PFSK-1 (cell line): ENCODE results near the gene PLEKHG3.

Source experiments
- POLR2AphosphoS5 ChIP-seq: IDR thresholded peaks from 2 replicates; pipeline ENCODE4 v1.6.1; 2012; ENCODE audit warnings: low read depth, mild to moderate bottlenecking, control low read depth, low read length, moderate library complexity
- SIN3A ChIP-seq: IDR thresholded peaks from 2 replicates; pipeline ENCODE4 v1.6.1; 2012; ENCODE audit warnings: mild to moderate bottlenecking, low read length, moderate library complexity, borderline replicate concordance; ENCODE audit not compliant: insufficient read depth
- TAF1 ChIP-seq: IDR thresholded peaks from 2 replicates; pipeline ENCODE4 v1.6.1; 2012; ENCODE audit warnings: low read length, control low read depth, borderline replicate concordance; ENCODE audit not compliant: insufficient read depth
- TF ChIP-seq, protein P1 (sequence below), 2 experiments: IDR thresholded peaks; 2 replicates each; pipeline versions ENCODE4 v1.6.1 to v1.8.0; 2011 to 2012; ENCODE audit warnings: low read depth in 2 of 2, low read length in 2 of 2, control low read depth in 1 of 2, inconsistent platforms in 1 of 2, mild to moderate bottlenecking in 1 of 2, moderate library complexity in 1 of 2; ENCODE audit not compliant: insufficient read depth in 1 of 2

DNA sequence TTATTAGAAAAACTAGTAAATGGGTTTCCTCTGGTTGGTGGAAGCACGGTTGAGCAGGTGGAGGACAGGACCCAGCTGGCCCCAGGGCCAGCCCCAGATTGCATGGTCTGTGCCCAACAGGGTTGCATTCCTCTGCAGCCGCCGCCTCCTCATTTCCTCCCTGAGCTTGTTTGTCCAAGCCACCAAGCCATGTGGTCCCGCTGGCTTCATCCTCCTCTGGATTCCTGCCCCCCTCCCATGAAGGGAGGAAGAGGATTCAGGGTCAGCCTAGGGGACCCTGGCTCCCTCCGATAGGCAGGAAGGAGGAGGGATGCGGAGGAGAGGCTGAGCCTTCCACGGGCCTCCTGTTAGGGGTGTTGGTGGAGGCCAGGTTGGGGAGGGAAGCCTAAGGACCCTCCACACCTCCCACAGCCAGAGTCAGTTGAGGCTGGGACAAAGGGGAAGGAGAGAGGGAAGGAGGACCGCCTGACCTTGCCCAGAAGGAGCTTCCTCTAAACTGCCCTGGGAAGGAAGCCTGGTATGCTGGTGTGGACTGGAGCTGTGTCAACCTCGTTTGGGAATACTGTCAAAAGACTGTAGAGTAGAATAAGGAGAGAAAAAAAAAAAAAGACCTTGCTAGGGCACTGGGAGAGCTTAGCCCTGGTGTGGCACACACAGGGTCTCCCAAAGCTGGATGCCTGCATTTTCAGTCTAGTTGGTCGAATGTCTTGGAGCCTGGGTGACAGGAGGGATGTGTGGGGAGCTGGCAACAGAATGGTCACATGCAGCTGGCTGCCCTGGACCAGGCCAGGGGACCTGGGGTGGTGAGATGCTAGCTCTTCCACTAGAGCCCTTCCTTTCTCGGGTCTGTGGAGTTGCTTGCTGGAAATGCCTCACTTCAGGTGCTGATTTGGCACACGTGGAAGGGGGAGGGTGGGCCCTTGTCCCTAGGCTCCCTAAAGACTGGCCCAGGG lies 42.4 kb downstream of the PLEKHG3 start:
- no peak for TF ChIP-seq POLR2AphosphoS5
- TF ChIP-seq, protein P1, sequence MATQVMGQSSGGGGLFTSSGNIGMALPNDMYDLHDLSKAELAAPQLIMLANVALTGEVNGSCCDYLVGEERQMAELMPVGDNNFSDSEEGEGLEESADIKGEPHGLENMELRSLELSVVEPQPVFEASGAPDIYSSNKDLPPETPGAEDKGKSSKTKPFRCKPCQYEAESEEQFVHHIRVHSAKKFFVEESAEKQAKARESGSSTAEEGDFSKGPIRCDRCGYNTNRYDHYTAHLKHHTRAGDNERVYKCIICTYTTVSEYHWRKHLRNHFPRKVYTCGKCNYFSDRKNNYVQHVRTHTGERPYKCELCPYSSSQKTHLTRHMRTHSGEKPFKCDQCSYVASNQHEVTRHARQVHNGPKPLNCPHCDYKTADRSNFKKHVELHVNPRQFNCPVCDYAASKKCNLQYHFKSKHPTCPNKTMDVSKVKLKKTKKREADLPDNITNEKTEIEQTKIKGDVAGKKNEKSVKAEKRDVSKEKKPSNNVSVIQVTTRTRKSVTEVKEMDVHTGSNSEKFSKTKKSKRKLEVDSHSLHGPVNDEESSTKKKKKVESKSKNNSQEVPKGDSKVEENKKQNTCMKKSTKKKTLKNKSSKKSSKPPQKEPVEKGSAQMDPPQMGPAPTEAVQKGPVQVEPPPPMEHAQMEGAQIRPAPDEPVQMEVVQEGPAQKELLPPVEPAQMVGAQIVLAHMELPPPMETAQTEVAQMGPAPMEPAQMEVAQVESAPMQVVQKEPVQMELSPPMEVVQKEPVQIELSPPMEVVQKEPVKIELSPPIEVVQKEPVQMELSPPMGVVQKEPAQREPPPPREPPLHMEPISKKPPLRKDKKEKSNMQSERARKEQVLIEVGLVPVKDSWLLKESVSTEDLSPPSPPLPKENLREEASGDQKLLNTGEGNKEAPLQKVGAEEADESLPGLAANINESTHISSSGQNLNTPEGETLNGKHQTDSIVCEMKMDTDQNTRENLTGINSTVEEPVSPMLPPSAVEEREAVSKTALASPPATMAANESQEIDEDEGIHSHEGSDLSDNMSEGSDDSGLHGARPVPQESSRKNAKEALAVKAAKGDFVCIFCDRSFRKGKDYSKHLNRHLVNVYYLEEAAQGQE (IDR thresholded peaks at IDR 0.05; ENCODE audit: insufficient read depth in 1 of 2, low read depth in 2 of 2, low read length in 2 of 2): no peak
- no peak for TF ChIP-seq TAF1
- no peak for TF ChIP-seq SIN3A
